ENCODE results near the gene CTIF. TPM values are rescaled to one million over a fixed set of nuclear protein-coding genes. Genes with fewer than 3 reads are reported as not detected.

Gene CTIF
- total RNA-seq, 1 donor from 2014 or later: 137 TPM

- H3K27me3 Mint-ChIP-seq (ENCODE audit: unreplicated experiment): peaks cover 9% of the 10 kb centered on the region
- TF ChIP-seq CTCF (IDR thresholded peaks at IDR 0.05; ENCODE audit: partially characterized antibody, unreplicated experiment): no peak
- DNase-seq: no peak
- H3K9me3 Mint-ChIP-seq (ENCODE audit: unreplicated experiment): peaks cover 11% of the 10 kb centered on the region
- peaks cover 13% of the 10 kb centered on the region for H3K36me3 Mint-ChIP-seq (ENCODE audit: unreplicated experiment)
- no peak overlapping the region for H3K4me3 Mint-ChIP-seq (ENCODE audit: unreplicated experiment)
- peaks cover 9% of the 10 kb centered on the region for H3K4me1 Mint-ChIP-seq (ENCODE audit: low read depth, unreplicated experiment)
- H3K27ac Mint-ChIP-seq (ENCODE audit: unreplicated experiment): no peak overlapping the region
These were observed 179.6 kb downstream of the CTIF start for GRCh38 chr18:48718251-48718959.

GRCh38 chr18:48719388-48719787 lies 180.6 kb downstream of the CTIF start:
- DNase-seq: no peak
- H3K27ac Mint-ChIP-seq (ENCODE audit: unreplicated experiment): no peak overlapping the region
- TF ChIP-seq CTCF (IDR thresholded peaks at IDR 0.05; ENCODE audit: partially characterized antibody, unreplicated experiment): no peak
- H3K4me1 Mint-ChIP-seq (ENCODE audit: low read depth, unreplicated experiment): peaks cover 8% of the 10 kb centered on the region
- peaks cover 11% of the 10 kb centered on the region for H3K9me3 Mint-ChIP-seq (ENCODE audit: unreplicated experiment)
- no peak overlapping the region for H3K4me3 Mint-ChIP-seq (ENCODE audit: unreplicated experiment)
- peaks cover 13% of the 10 kb centered on the region for H3K36me3 Mint-ChIP-seq (ENCODE audit: unreplicated experiment)
- peaks cover 9% of the 10 kb centered on the region for H3K27me3 Mint-ChIP-seq (ENCODE audit: unreplicated experiment)

GRCh38 chr18:48719974-48720654 lies 181.3 kb downstream of the CTIF start:
- no peak for DNase-seq
- Mint-ChIP-seq H3K9me3 (ENCODE audit: unreplicated experiment) (peaks cover 17% of the 10 kb centered on the region), H3K36me3 (ENCODE audit: unreplicated experiment) (peaks cover 13% of the 10 kb centered on the region), H3K4me1 (ENCODE audit: low read depth, unreplicated experiment) (peaks cover 16% of the 10 kb centered on the region), H3K27ac (ENCODE audit: unreplicated experiment) (no peak overlapping the region), H3K27me3 (ENCODE audit: unreplicated experiment) (peaks cover 9% of the 10 kb centered on the region), H3K4me3 (ENCODE audit: unreplicated experiment) (no peak overlapping the region)
- no peak for TF ChIP-seq CTCF (IDR thresholded peaks at IDR 0.05; ENCODE audit: partially characterized antibody, unreplicated experiment)

GRCh38 chr18:48720655-48721025 lies 181.8 kb downstream of the CTIF start:
- Mint-ChIP-seq H3K4me3 (ENCODE audit: unreplicated experiment) (no peak overlapping the region), H3K9me3 (ENCODE audit: unreplicated experiment) (peaks cover 18% of the 10 kb centered on the region), H3K4me1 (ENCODE audit: low read depth, unreplicated experiment) (peaks cover 19% of the 10 kb centered on the region), H3K36me3 (ENCODE audit: unreplicated experiment) (peaks cover 13% of the 10 kb centered on the region), H3K27ac (ENCODE audit: unreplicated experiment) (no peak overlapping the region), H3K27me3 (ENCODE audit: unreplicated experiment) (peaks cover 12% of the 10 kb centered on the region)
- TF ChIP-seq CTCF (IDR thresholded peaks at IDR 0.05; ENCODE audit: partially characterized antibody, unreplicated experiment): no peak
- no peak for DNase-seq

- Mint-ChIP-seq H3K27ac (ENCODE audit: unreplicated experiment) (no peak overlapping the region), H3K4me3 (ENCODE audit: unreplicated experiment) (no peak overlapping the region), H3K9me3 (ENCODE audit: unreplicated experiment) (peaks cover 22% of the 10 kb centered on the region), H3K27me3 (ENCODE audit: unreplicated experiment) (peaks cover 12% of the 10 kb centered on the region), H3K36me3 (ENCODE audit: unreplicated experiment) (peaks cover 13% of the 10 kb centered on the region), H3K4me1 (ENCODE audit: low read depth, unreplicated experiment) (peaks cover 19% of the 10 kb centered on the region)
- DNase-seq: no peak
- no peak for TF ChIP-seq CTCF (IDR thresholded peaks at IDR 0.05; ENCODE audit: partially characterized antibody, unreplicated experiment)
These were observed 182.5 kb downstream of the CTIF start for GRCh38 chr18:48721312-48721711.
